Smooth muscle cell (in vitro differentiated cells): ENCODE measurements around the gene MAD2L2. TPM values are rescaled to one million over a fixed set of nuclear protein-coding genes. Genes with fewer than 3 reads are reported as not detected.

Experiments
- DNase-seq: peaks from one replicate; lab custom pipeline; 2025; ENCODE audit not compliant: unreplicated experiment; lab: John Stamatoyannopoulos, UW
- H2AFZ ChIP-seq: fragments of 200-600 bp; sonication (generic); 2 replicates; pipeline ENCODE4 v1.6.0; 2016; ENCODE audit warnings: antibody characterized with exemption, low read depth, mild to moderate bottlenecking
- H3F3A ChIP-seq: fragments of 200-600 bp; sonication (generic); 2 replicates; pipeline ENCODE4 v1.6.0; 2017; ENCODE audit warnings: antibody characterized with exemption, low read depth
- H3K27ac ChIP-seq: fragments of 200-600 bp; sonication (generic); 2 replicates; pipeline ENCODE4 v1.5.1; 2016; ENCODE audit warnings: low read depth, mild to moderate bottlenecking
- H3K27me3 ChIP-seq: fragments of 200-600 bp; sonication (generic); 2 replicates; pipeline ENCODE4 v1.6.1; 2016; ENCODE audit warnings: low read depth, mild to moderate bottlenecking
- H3K36me3 ChIP-seq: fragments of 200-600 bp; sonication (generic); 2 replicates; pipeline ENCODE4 v1.5.1; 2016; ENCODE audit warnings: low read depth
- H3K4me1 ChIP-seq: fragments of 200-600 bp; sonication (generic); 2 replicates; pipeline ENCODE4 v1.5.1; 2016; ENCODE audit warnings: low read depth
- H3K4me2 ChIP-seq: fragments of 200-600 bp; sonication (generic); 2 replicates; pipeline ENCODE4 v1.6.0; 2016; ENCODE audit warnings: mild to moderate bottlenecking
- H3K4me3 ChIP-seq: fragments of 200-600 bp; sonication (generic); 2 replicates; pipeline ENCODE4 v1.5.1; 2016; ENCODE audit warnings: mild to moderate bottlenecking
- H3K79me2 ChIP-seq: fragments of 200-600 bp; sonication (generic); 2 replicates; pipeline ENCODE4 v1.6.0; 2016; ENCODE audit warnings: low read depth, mild to moderate bottlenecking
- H3K9ac ChIP-seq: fragments of 200-600 bp; sonication (generic); 2 replicates; pipeline ENCODE4 v1.6.0; 2016; ENCODE audit warnings: low read depth
- H3K9me3 ChIP-seq: fragments of 200-600 bp; sonication (generic); replicated peaks from 2 replicates; pipeline ENCODE4 v1.5.1; 2016; ENCODE audit warnings: low read depth
- H4K20me1 ChIP-seq: fragments of 200-600 bp; sonication (generic); 2 replicates; pipeline ENCODE4 v1.6.0; 2016; ENCODE audit warnings: low read depth
- WGBS: methylation state at CpG from one replicate; pipeline ENCODE4 v1.1.7; 2016; ENCODE audit warnings: low lambda C conversion rate; 5-methylcytosine and 5-hydroxymethylcytosine counted together
- polyA plus RNA-seq: library from polyadenylated mRNA; unstranded; fragments of >200 nt; fragmentation: Nextera tagmentation; extraction: Ambion mirVana; gene quantifications from 2 replicates; pipeline ENCODE4 v1.2.1, GENCODE V29; 2016
- total RNA-seq: library from RNA; depleted of rRNA; stranded (reverse); fragments of >200 nt; gene quantifications from 2 replicates; pipeline ENCODE4 v1.2.3, GENCODE V29; 2014
- TF ChIP-seq, protein P1 (sequence below): fragments of 200-600 bp; sonication (generic); IDR thresholded peaks from 2 replicates; pipeline ENCODE4 v1.5.1; 2017; ENCODE audit warnings: borderline replicate concordance, mild to moderate bottlenecking, antibody characterized with exemption; ENCODE audit not compliant: insufficient read depth, poor library complexity, severe bottlenecking

The MAD2L2 gene
- total and polyA plus RNA-seq, 2 experiments from 2014 or later, result 46.0 to 87.4 TPM

DNA sequence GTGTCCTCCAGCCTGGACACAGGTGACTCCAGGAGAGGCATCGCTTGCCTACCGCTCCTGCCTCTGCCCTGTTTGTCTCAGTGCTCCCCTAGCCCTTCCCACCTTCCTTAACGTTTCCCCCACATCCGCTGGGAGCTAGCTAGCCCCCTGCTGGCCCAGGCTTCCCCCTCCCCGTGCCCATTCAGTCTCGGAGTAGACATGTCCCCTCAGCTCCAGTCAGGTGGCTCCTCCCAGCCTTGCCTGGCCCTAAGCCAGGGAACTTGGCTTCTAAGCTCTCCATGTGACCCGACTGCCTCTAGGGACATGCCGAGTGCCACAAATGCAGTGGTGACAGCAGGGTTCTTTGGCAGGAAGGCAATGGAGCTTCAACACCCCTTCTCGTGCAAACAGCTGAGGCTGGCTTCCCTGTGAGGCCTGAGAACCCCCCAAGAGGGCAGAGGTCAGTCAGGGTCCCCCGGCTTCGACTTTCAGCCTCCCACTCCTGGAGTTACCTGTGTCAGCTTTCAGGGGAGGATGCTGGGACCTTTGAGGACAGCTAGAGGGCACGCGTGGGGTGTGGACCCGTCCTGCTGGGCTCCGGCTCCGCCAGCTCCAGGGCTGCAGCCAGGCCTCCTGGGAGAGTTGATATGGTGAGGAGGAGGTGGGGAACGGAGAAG, 26.8 kb upstream of the MAD2L2 start:
- no peak overlapping the region for H2AFZ ChIP-seq
- no peaks in the 10 kb centered on the region for H3K79me2 ChIP-seq
- 70% methylated on average over 17 of the region's 17 CpGs for WGBS
- no peak for DNase-seq
- H3K4me2 ChIP-seq, result no peak overlapping the region
- no peak overlapping the region for H3K9ac ChIP-seq
- H3K27ac ChIP-seq, result no peak overlapping the region
- H3K4me1 ChIP-seq, result peaks cover 5% of the 10 kb centered on the region
- no peaks in the 10 kb centered on the region for H3K36me3 ChIP-seq
- no peaks in the 10 kb centered on the region for H3K9me3 ChIP-seq
- TF ChIP-seq, protein P1, sequence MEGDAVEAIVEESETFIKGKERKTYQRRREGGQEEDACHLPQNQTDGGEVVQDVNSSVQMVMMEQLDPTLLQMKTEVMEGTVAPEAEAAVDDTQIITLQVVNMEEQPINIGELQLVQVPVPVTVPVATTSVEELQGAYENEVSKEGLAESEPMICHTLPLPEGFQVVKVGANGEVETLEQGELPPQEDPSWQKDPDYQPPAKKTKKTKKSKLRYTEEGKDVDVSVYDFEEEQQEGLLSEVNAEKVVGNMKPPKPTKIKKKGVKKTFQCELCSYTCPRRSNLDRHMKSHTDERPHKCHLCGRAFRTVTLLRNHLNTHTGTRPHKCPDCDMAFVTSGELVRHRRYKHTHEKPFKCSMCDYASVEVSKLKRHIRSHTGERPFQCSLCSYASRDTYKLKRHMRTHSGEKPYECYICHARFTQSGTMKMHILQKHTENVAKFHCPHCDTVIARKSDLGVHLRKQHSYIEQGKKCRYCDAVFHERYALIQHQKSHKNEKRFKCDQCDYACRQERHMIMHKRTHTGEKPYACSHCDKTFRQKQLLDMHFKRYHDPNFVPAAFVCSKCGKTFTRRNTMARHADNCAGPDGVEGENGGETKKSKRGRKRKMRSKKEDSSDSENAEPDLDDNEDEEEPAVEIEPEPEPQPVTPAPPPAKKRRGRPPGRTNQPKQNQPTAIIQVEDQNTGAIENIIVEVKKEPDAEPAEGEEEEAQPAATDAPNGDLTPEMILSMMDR, result no peak
- H3K4me3 ChIP-seq, result no peak overlapping the region
- no peaks in the 10 kb centered on the region for H3K27me3 ChIP-seq
- H3F3A ChIP-seq, result no peaks in the 10 kb centered on the region
- H4K20me1 ChIP-seq, result no peaks in the 10 kb centered on the region

DNA sequence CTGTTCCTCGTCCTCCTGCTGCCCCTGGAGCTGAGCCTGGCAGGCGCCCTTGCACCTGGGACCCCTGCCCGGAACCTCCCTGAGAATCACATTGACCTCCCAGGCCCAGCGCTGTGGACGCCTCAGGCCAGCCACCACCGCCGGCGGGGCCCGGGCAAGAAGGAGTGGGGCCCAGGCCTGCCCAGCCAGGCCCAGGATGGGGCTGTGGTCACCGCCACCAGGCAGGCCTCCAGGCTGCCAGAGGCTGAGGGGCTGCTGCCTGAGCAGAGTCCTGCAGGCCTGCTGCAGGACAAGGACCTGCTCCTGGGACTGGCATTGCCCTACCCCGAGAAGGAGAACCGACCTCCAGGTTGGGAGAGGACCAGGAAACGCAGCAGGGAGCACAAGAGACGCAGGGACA, 25.3 kb upstream of the MAD2L2 start:
- Histone ChIP-seq H3K9me3 (no peaks in the 10 kb centered on the region), H3K4me1 (peaks cover 5% of the 10 kb centered on the region), H3K79me2 (no peaks in the 10 kb centered on the region), H3K27ac (no peak overlapping the region), H3K36me3 (no peaks in the 10 kb centered on the region), H3F3A (no peaks in the 10 kb centered on the region), H2AFZ (no peak overlapping the region), H3K4me2 (no peak overlapping the region), H3K4me3 (no peak overlapping the region), H3K9ac (no peak overlapping the region), H4K20me1 (no peaks in the 10 kb centered on the region), H3K27me3 (no peaks in the 10 kb centered on the region)
- WGBS, result 92% methylated on average over 13 of the region's 14 CpGs
- no peak for DNase-seq
- TF ChIP-seq, protein P1, result no peak

DNA sequence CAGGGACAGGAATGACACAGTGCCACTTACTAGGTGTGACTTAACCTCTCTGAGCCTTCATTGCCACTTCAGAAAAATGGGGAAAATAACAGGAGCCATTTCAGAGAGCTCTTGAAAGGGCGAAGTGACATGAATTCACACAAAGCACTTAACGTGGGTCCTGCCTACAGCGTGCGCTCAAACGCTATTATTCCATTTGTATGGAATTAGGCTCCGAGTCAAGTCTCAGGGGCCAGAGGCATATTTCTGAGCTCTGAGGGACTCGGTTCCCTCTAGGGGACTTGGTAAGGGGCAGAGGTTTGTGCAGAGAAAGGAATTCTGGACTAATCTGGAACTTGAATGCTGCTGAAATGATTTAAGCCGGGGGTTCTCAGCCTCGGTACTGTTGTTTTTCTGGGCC, 24.6 kb upstream of the MAD2L2 start:
- Histone ChIP-seq H4K20me1 (no peaks in the 10 kb centered on the region), H2AFZ (no peak overlapping the region), H3K9me3 (no peaks in the 10 kb centered on the region), H3F3A (no peaks in the 10 kb centered on the region), H3K27me3 (no peaks in the 10 kb centered on the region), H3K36me3 (no peaks in the 10 kb centered on the region), H3K27ac (no peak overlapping the region), H3K79me2 (no peaks in the 10 kb centered on the region), H3K4me3 (no peak overlapping the region), H3K9ac (no peak overlapping the region), H3K4me1 (peaks cover 11% of the 10 kb centered on the region), H3K4me2 (no peak overlapping the region)
- no peak for DNase-seq
- WGBS, result 83% methylated on average over 9 of the region's 9 CpGs
- TF ChIP-seq, protein P1, result no peak
